GM12892 (cell line): Measurements from ENCODE around the gene IRX4.

Source experiments
- POLR2A ChIP-seq: IDR thresholded peaks from 2 replicates; pipeline ENCODE4 v1.6.1; 2011; ENCODE audit warnings: low read depth, low read length, control low read depth
- POLR2AphosphoS5 ChIP-seq: IDR thresholded peaks from 2 replicates; pipeline ENCODE4 v1.6.1; 2011; ENCODE audit warnings: low read depth, low read length, control low read depth

DNA sequence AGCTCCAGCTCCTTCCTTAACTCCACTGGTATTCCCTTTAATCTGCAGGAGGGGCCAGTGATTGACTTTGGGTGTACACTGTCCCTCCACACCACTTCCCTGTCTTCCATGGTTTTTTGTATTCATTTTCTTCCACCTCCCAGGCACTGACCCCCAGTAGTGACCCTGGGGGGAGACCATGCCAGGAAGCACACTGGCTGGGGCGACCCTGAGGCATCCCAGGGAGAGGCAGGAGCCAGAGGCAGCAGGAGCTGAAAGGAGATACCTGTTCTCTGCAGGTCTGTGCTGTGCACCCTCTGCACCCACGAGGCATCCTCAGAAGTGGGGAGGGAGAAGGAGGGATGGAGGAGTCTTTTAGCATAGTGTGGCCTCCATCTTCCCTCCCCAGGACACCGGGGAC is 27.6 kb downstream of the IRX4 start:
- no peak for TF ChIP-seq POLR2AphosphoS5
- no peak for TF ChIP-seq POLR2A
